ENCODE data around the gene RXRA.

The RXRA gene

GRCh38 chr9:134287591-134288491 lies 38.4 kb upstream of the RXRA start:
- Histone ChIP-seq H3K27ac (ENCODE audit: low read depth, low read length) (no peak overlapping the region), H3K36me3 (ENCODE audit: control insufficient read depth, insufficient read depth, low read length) (no peaks in the 10 kb centered on the region), H3K4me1 (ENCODE audit: control insufficient read depth, insufficient read depth, low read length) (peaks cover 5% of the 10 kb centered on the region; the same call in 1 of the 2 replicates), H3K9me3 (ENCODE audit: control insufficient read depth, insufficient read depth, low read depth, low read length) (no peaks in the 10 kb centered on the region), H3K9ac (ENCODE audit: low read length) (no peak overlapping the region), H3K27me3 (ENCODE audit: control insufficient read depth, insufficient read depth, low read length) (no peaks in the 10 kb centered on the region), H3K4me3 (ENCODE audit: low read depth, low read length) (no peak overlapping the region)

GRCh38 chr9:134288746-134289145 lies 37.5 kb upstream of the RXRA start:
- Histone ChIP-seq H3K4me3 (ENCODE audit: low read depth, low read length) (no peak overlapping the region), H3K9ac (ENCODE audit: low read length) (no peak overlapping the region), H3K9me3 (ENCODE audit: control insufficient read depth, insufficient read depth, low read depth, low read length) (no peaks in the 10 kb centered on the region), H3K36me3 (ENCODE audit: control insufficient read depth, insufficient read depth, low read length) (no peaks in the 10 kb centered on the region), H3K4me1 (ENCODE audit: control insufficient read depth, insufficient read depth, low read length) (peaks cover 11% of the 10 kb centered on the region; the same call in 1 of the 2 replicates), H3K27me3 (ENCODE audit: control insufficient read depth, insufficient read depth, low read length) (no peaks in the 10 kb centered on the region), H3K27ac (ENCODE audit: low read depth, low read length) (no peak overlapping the region)

- peaks cover 17% of the 10 kb centered on the region; the same call in 1 of the 2 replicates for H3K4me1 ChIP-seq (ENCODE audit: control insufficient read depth, insufficient read depth, low read length)
- no peaks in the 10 kb centered on the region for H3K36me3 ChIP-seq (ENCODE audit: control insufficient read depth, insufficient read depth, low read length)
- no peak overlapping the region for H3K9ac ChIP-seq (ENCODE audit: low read length)
- H3K9me3 ChIP-seq (ENCODE audit: control insufficient read depth, insufficient read depth, low read depth, low read length) = no peaks in the 10 kb centered on the region
- no peak overlapping the region for H3K4me3 ChIP-seq (ENCODE audit: low read depth, low read length)
- H3K27ac ChIP-seq (ENCODE audit: low read depth, low read length) = no peak overlapping the region
- no peaks in the 10 kb centered on the region for H3K27me3 ChIP-seq (ENCODE audit: control insufficient read depth, insufficient read depth, low read length)
Observed at GRCh38 chr9:134289241-134289875, 36.9 kb upstream of the RXRA start.

- Histone ChIP-seq H3K27me3 (ENCODE audit: control insufficient read depth, insufficient read depth, low read length) (no peaks in the 10 kb centered on the region), H3K27ac (ENCODE audit: low read depth, low read length) (no peak overlapping the region), H3K9ac (ENCODE audit: low read length) (no peak overlapping the region), H3K9me3 (ENCODE audit: control insufficient read depth, insufficient read depth, low read depth, low read length) (no peaks in the 10 kb centered on the region), H3K36me3 (ENCODE audit: control insufficient read depth, insufficient read depth, low read length) (no peaks in the 10 kb centered on the region), H3K4me1 (ENCODE audit: control insufficient read depth, insufficient read depth, low read length) (peaks cover 22% of the 10 kb centered on the region; the same call in 1 of the 2 replicates), H3K4me3 (ENCODE audit: low read depth, low read length) (no peak overlapping the region)
Observed at GRCh38 chr9:134290603-134291451, 35.4 kb upstream of the RXRA start.

- Histone ChIP-seq H3K9me3 (ENCODE audit: control insufficient read depth, insufficient read depth, low read depth, low read length) (no peaks in the 10 kb centered on the region), H3K27me3 (ENCODE audit: control insufficient read depth, insufficient read depth, low read length) (no peaks in the 10 kb centered on the region), H3K9ac (ENCODE audit: low read length) (no peak overlapping the region), H3K36me3 (ENCODE audit: control insufficient read depth, insufficient read depth, low read length) (no peaks in the 10 kb centered on the region), H3K4me3 (ENCODE audit: low read depth, low read length) (no peak overlapping the region), H3K27ac (ENCODE audit: low read depth, low read length) (no peak overlapping the region), H3K4me1 (ENCODE audit: control insufficient read depth, insufficient read depth, low read length) (peaks cover 25% of the 10 kb centered on the region; the same call in 1 of the 2 replicates)
Observed at GRCh38 chr9:134291452-134291881, 34.8 kb upstream of the RXRA start.

- no peak overlapping the region for H3K4me3 ChIP-seq (ENCODE audit: low read depth, low read length)
- H3K9me3 ChIP-seq (ENCODE audit: control insufficient read depth, insufficient read depth, low read depth, low read length) = no peaks in the 10 kb centered on the region
- no peaks in the 10 kb centered on the region for H3K27me3 ChIP-seq (ENCODE audit: control insufficient read depth, insufficient read depth, low read length)
- H3K9ac ChIP-seq (ENCODE audit: low read length) = no peak overlapping the region
- H3K27ac ChIP-seq (ENCODE audit: low read depth, low read length) = no peak overlapping the region
- no peaks in the 10 kb centered on the region for H3K36me3 ChIP-seq (ENCODE audit: control insufficient read depth, insufficient read depth, low read length)
- H3K4me1 ChIP-seq (ENCODE audit: control insufficient read depth, insufficient read depth, low read length) = peaks cover 27% of the 10 kb centered on the region; the same call in 1 of the 2 replicates
Observed at GRCh38 chr9:134291961-134292871, 34.0 kb upstream of the RXRA start.

- Histone ChIP-seq H3K4me3 (ENCODE audit: low read depth, low read length) (no peak overlapping the region), H3K36me3 (ENCODE audit: control insufficient read depth, insufficient read depth, low read length) (no peaks in the 10 kb centered on the region), H3K27me3 (ENCODE audit: control insufficient read depth, insufficient read depth, low read length) (no peaks in the 10 kb centered on the region), H3K4me1 (ENCODE audit: control insufficient read depth, insufficient read depth, low read length) (peaks cover 23% of the 10 kb centered on the region; the same call in 1 of the 2 replicates), H3K9me3 (ENCODE audit: control insufficient read depth, insufficient read depth, low read depth, low read length) (no peaks in the 10 kb centered on the region), H3K27ac (ENCODE audit: low read depth, low read length) (no peak overlapping the region), H3K9ac (ENCODE audit: low read length) (no peak overlapping the region)
Observed at GRCh38 chr9:134293031-134293521, 33.2 kb upstream of the RXRA start.

GRCh38 chr9:134293611-134294152 lies 32.6 kb upstream of the RXRA start:
- no peaks in the 10 kb centered on the region for H3K9me3 ChIP-seq (ENCODE audit: control insufficient read depth, insufficient read depth, low read depth, low read length)
- H3K9ac ChIP-seq (ENCODE audit: low read length) = no peak overlapping the region
- H3K4me3 ChIP-seq (ENCODE audit: low read depth, low read length) = no peak overlapping the region
- peaks cover 22% of the 10 kb centered on the region; the same call in 1 of the 2 replicates for H3K4me1 ChIP-seq (ENCODE audit: control insufficient read depth, insufficient read depth, low read length)
- no peaks in the 10 kb centered on the region for H3K36me3 ChIP-seq (ENCODE audit: control insufficient read depth, insufficient read depth, low read length)
- H3K27me3 ChIP-seq (ENCODE audit: control insufficient read depth, insufficient read depth, low read length) = no peaks in the 10 kb centered on the region
- H3K27ac ChIP-seq (ENCODE audit: low read depth, low read length) = no peak overlapping the region

GRCh38 chr9:134294153-134295071 lies 31.8 kb upstream of the RXRA start:
- Histone ChIP-seq H3K4me3 (ENCODE audit: low read depth, low read length) (no peak overlapping the region), H3K27ac (ENCODE audit: low read depth, low read length) (no peak overlapping the region), H3K9ac (ENCODE audit: low read length) (no peak overlapping the region), H3K4me1 (ENCODE audit: control insufficient read depth, insufficient read depth, low read length) (peaks cover 22% of the 10 kb centered on the region; the same call in 1 of the 2 replicates), H3K36me3 (ENCODE audit: control insufficient read depth, insufficient read depth, low read length) (no peaks in the 10 kb centered on the region), H3K27me3 (ENCODE audit: control insufficient read depth, insufficient read depth, low read length) (no peaks in the 10 kb centered on the region), H3K9me3 (ENCODE audit: control insufficient read depth, insufficient read depth, low read depth, low read length) (no peaks in the 10 kb centered on the region)
